Colonic mucosa (tissue), 4 donors: Measurements from ENCODE around the gene FRAT1. TPM values are rescaled to one million over a fixed set of nuclear protein-coding genes. Genes with fewer than 3 reads are reported as not detected.

Experiments
- DNase-seq: peaks from one replicate; pipeline ENCODE4 v3.0.0-alpha.2; 2020
- H3K27ac ChIP-seq: fragments of 200-600 bp; one replicate; pipeline ENCODE4 v1.8.0; 2021
- H3K27me3 ChIP-seq: fragments of 200-600 bp; one replicate; pipeline ENCODE4 v1.8.0; 2021
- H3K36me3 ChIP-seq: fragments of 200-600 bp; one replicate; pipeline ENCODE4 v1.8.0; 2021
- H3K4me1 ChIP-seq: fragments of 200-600 bp; one replicate; pipeline ENCODE4 v1.8.0; 2021; ENCODE audit warnings: mild to moderate bottlenecking
- H3K4me3 ChIP-seq: fragments of 200-600 bp; one replicate; pipeline ENCODE4 v1.8.0; 2021
- H3K9ac ChIP-seq, 2 donors: one replicate each; pipeline ENCODE4 v1.7.0; 2013; ENCODE audit warnings: control low read depth in 2 of 2, low read depth in 2 of 2, low read length in 2 of 2
- H3K9me3 ChIP-seq: fragments of 200-600 bp; one replicate; pipeline ENCODE4 v1.8.0; 2021
- CTCF ChIP-seq: fragments of 200-600 bp; IDR thresholded peaks from one replicate; pipeline ENCODE4 v1.8.0; 2022; ENCODE audit warnings: antibody characterized with exemption, mild to moderate bottlenecking
- intact Hi-C: fragments of 100-400 bp; cut with DNase I; formaldehyde crosslinking; loops from one replicate; pipeline ENCODE4 v1.14.1; 2022
- total RNA-seq, 2 donors: library from RNA; stranded (reverse); fragmentation: NEBNext Ultra II Directional in 1 of 2; extraction: Animal tissue kit (Norgen Biotek cat#: 25700) in 1 of 2; gene quantifications; one replicate each; pipeline ENCODE4 v1.2.1, GENCODE V29; 2021
- donor health status: healthy.
- donor health status: DM: no; HTN: no; CAD: no.
- donor health status: DM: no; HTN: no; CAD: no.

Gene FRAT1
- total RNA-seq: 1 to 10 TPM; 5.0 to 6.1 TPM

GRCh38 chr10:97318772-97319651 is at the start of gene FRAT1:
TSS of gene FRAT1 (plus strand) at chr10:97319271. CDS start at chr10:97319454, 183 bp downstream.
- no peak for TF ChIP-seq CTCF
- intact Hi-C loops: no loop called here
- Histone ChIP-seq H3K9ac (peak within 1 kb of the TSS; percentile 79 to 83), H3K27ac (peak within 1 kb of the TSS; percentile 96), H3K4me1 (peaks cover 3% of the 10 kb centered on the region), H3K4me3 (peak within 1 kb of the TSS; percentile 80), H3K36me3 (no peaks in the 10 kb centered on the region), H3K27me3 (no peaks in the 10 kb centered on the region), H3K9me3 (no peaks in the 10 kb centered on the region)
- peak; percentile 95 for DNase-seq

- no peak for DNase-seq
- no peak for TF ChIP-seq CTCF
- Histone ChIP-seq H3K4me3 (no peak overlapping the region), H3K9ac (no peak overlapping the region), H3K9me3 (no peaks in the 10 kb centered on the region), H3K27me3 (no peaks in the 10 kb centered on the region), H3K36me3 (no peaks in the 10 kb centered on the region), H3K27ac (no peak overlapping the region), H3K4me1 (no peaks in the 10 kb centered on the region)
- intact Hi-C loops: no loop called here
Measured at GRCh38 chr10:97270523-97271154, 48.4 kb upstream of the FRAT1 start.

GRCh38 chr10:97273700-97274099 is 45.4 kb upstream of the FRAT1 start:
- no peak overlapping the region for H3K9ac ChIP-seq
- no peaks in the 10 kb centered on the region for H3K4me1 ChIP-seq
- H3K27ac ChIP-seq: no peak overlapping the region
- H3K4me3 ChIP-seq: no peak overlapping the region
- intact Hi-C loops: no loop called here
- DNase-seq: no peak
- no peaks in the 10 kb centered on the region for H3K9me3 ChIP-seq
- no peak for TF ChIP-seq CTCF
- no peaks in the 10 kb centered on the region for H3K27me3 ChIP-seq
- H3K36me3 ChIP-seq: no peaks in the 10 kb centered on the region

GRCh38 chr10:97274828-97275227 is 44.2 kb upstream of the FRAT1 start:
- Histone ChIP-seq H3K9me3 (no peaks in the 10 kb centered on the region), H3K27me3 (no peaks in the 10 kb centered on the region), H3K9ac (no peak overlapping the region), H3K36me3 (no peaks in the 10 kb centered on the region), H3K4me1 (no peaks in the 10 kb centered on the region), H3K27ac (no peak overlapping the region), H3K4me3 (no peak overlapping the region)
- intact Hi-C loops: loop anchor here (5.0 kb wide), 1 partner anchor 57 kb away; the partner anchor contains the start of gene FRAT2
- no peak for TF ChIP-seq CTCF
- no peak for DNase-seq

- DNase-seq: no peak
- H3K27ac ChIP-seq: no peak overlapping the region
- no peaks in the 10 kb centered on the region for H3K36me3 ChIP-seq
- TF ChIP-seq CTCF: no peak
- no peak overlapping the region for H3K9ac ChIP-seq
- H3K27me3 ChIP-seq: no peaks in the 10 kb centered on the region
- no peaks in the 10 kb centered on the region for H3K9me3 ChIP-seq
- H3K4me3 ChIP-seq: no peak overlapping the region
- no peaks in the 10 kb centered on the region for H3K4me1 ChIP-seq
- intact Hi-C loops: loop anchor here (5.0 kb wide), 1 partner anchor 55 kb away; the partner anchor contains the start of gene FRAT2
Measured at GRCh38 chr10:97277551-97277950, 41.5 kb upstream of the FRAT1 start.
